Measurements from ENCODE around the gene ZFP36L2. TPM values are rescaled to one million over a fixed set of nuclear protein-coding genes. Genes with fewer than 3 reads are reported as not detected.

ZFP36L2 gene
- total and polyA plus RNA-seq, 9 of the 15 experiments (the other 6 are each of a cell fraction or from before 2014, with no cell fraction given), result 4.1 to 60.6 (median 20.3) TPM

- Histone ChIP-seq H4K20me1 (replicated peaks; ENCODE audit: control insufficient read depth, insufficient read depth, low read length) (no peaks in the 10 kb centered on the region), H3K9me1 (ENCODE audit: control insufficient read depth, insufficient read depth, low read length) (no peaks in the 10 kb centered on the region), H3K4me1 (replicated peaks in 1 of 2; ENCODE audit: control insufficient read depth in 2 of 2, insufficient read depth in 2 of 2, low read length in 2 of 2) (peaks cover 10% of the 10 kb centered on the region in 2 experiments; a peak in 3 of 5 replicates), H3K4me3 (no peak overlapping the region), H3K9me3 (replicated peaks; ENCODE audit: control insufficient read depth, insufficient read depth, low read depth, low read length) (no peaks in the 10 kb centered on the region), H3K79me2 (ENCODE audit: control insufficient read depth, insufficient read depth, low read length) (no peaks in the 10 kb centered on the region), H3K4me2 (ENCODE audit: insufficient read depth, low read length) (no peak overlapping the region), H3K27me3 (ENCODE audit: control insufficient read depth in 2 of 2, insufficient read depth in 2 of 2, low read length in 2 of 2) (no peaks in the 10 kb centered on the region), H3K27ac (ENCODE audit: extremely low read depth, low read depth, low read length) (no peak overlapping the region), H3K9ac (ENCODE audit: insufficient read depth in 1 of 2, low read depth in 2 of 2, low read length in 2 of 2) (no peak overlapping the region), H2AFZ (ENCODE audit: low read depth, low read length) (no peak overlapping the region), H3K36me3 (ENCODE audit: control insufficient read depth, insufficient read depth, low read length) (peaks cover 5% of the 10 kb centered on the region; the same call in 1 of the 3 replicates)
- no peak for TF ChIP-seq ATF7 (IDR thresholded peaks at IDR 0.05)
- no peak for TF ChIP-seq FOXA3 (CRISPR knock-in tag; conservative IDR thresholded peaks at IDR 0.05 in 1 of 2, IDR thresholded peaks at IDR 0.05 in 1 of 2)
- TF ChIP-seq ATF1 (CRISPR knock-in tag; IDR thresholded peaks at IDR 0.05), result no peak
- no peak for TF ChIP-seq ATF1 (tag; IDR thresholded peaks at IDR 0.05)
- no peak for TF ChIP-seq NFXL1 (CRISPR knock-in tag; IDR thresholded peaks at IDR 0.05)
- TF ChIP-seq ARID3B (CRISPR knock-in tag; IDR thresholded peaks at IDR 0.05; ENCODE audit: borderline replicate concordance), result no peak
- no peak for TF ChIP-seq ZFP36 (IDR thresholded peaks at IDR 0.05; ENCODE audit: low read depth, low read length, partially characterized antibody)
- TF ChIP-seq NR1H2 (CRISPR knock-in tag; IDR thresholded peaks at IDR 0.05), result no peak
- TF ChIP-seq ZNF764 (CRISPR knock-in tag; IDR thresholded peaks at IDR 0.05; ENCODE audit: low read depth), result no peak
- TF ChIP-seq DNMT1 (IDR thresholded peaks at IDR 0.05), result no peak
- TF ChIP-seq, protein P1, sequence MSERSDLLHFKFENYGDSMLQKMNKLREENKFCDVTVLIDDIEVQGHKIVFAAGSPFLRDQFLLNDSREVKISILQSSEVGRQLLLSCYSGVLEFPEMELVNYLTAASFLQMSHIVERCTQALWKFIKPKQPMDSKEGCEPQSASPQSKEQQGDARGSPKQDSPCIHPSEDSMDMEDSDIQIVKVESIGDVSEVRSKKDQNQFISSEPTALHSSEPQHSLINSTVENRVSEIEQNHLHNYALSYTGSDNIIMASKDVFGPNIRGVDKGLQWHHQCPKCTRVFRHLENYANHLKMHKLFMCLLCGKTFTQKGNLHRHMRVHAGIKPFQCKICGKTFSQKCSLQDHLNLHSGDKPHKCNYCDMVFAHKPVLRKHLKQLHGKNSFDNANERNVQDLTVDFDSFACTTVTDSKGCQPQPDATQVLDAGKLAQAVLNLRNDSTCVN (CRISPR knock-in tag; IDR thresholded peaks at IDR 0.05), result no peak
- TF ChIP-seq ZNF830 (CRISPR knock-in tag; IDR thresholded peaks at IDR 0.05), result no peak
- TF ChIP-seq, protein P2, sequence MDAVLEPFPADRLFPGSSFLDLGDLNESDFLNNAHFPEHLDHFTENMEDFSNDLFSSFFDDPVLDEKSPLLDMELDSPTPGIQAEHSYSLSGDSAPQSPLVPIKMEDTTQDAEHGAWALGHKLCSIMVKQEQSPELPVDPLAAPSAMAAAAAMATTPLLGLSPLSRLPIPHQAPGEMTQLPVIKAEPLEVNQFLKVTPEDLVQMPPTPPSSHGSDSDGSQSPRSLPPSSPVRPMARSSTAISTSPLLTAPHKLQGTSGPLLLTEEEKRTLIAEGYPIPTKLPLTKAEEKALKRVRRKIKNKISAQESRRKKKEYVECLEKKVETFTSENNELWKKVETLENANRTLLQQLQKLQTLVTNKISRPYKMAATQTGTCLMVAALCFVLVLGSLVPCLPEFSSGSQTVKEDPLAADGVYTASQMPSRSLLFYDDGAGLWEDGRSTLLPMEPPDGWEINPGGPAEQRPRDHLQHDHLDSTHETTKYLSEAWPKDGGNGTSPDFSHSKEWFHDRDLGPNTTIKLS (IDR thresholded peaks at IDR 0.05; ENCODE audit: borderline replicate concordance, low read depth), result no peak
- TF ChIP-seq NONO (IDR thresholded peaks at IDR 0.05; ENCODE audit: low read depth in 2 of 2, low read length in 1 of 2), result no peak
- TF ChIP-seq HBP1 (CRISPR knock-in tag; IDR thresholded peaks at IDR 0.05), result no peak
- no peak for TF ChIP-seq GATAD2A (IDR thresholded peaks at IDR 0.05)
- ChIA-PET CTCF (ENCODE audit: low intra/inter-chr PET ratio) (no interaction called here), POLR2A (no interaction called here)
- in situ Hi-C loops (cut with MboI) (no loop called here), intact Hi-C loops (cut with micrococcal nuclease) (no loop called here)
- BruUV-seq (replicated peaks), result no TSS peak
- no peak for FAIRE-seq
- WGBS (ENCODE audit: insufficient coverage, low coverage, missing lambda C conversion rate), result 80% methylated on average over 5 of the region's 5 CpGs
- no peak for DNase-seq (ENCODE audit: extremely low read depth in 1 of 4, low spot score in 3 of 4)
- no peak for ATAC-seq
Measured at GRCh38 chr2:43265001-43265400, 38.6 kb upstream of the ZFP36L2 start.

Data from K562 (cell line).